ENCODE results near the gene CRABP1.

Gene CRABP1

DNA sequence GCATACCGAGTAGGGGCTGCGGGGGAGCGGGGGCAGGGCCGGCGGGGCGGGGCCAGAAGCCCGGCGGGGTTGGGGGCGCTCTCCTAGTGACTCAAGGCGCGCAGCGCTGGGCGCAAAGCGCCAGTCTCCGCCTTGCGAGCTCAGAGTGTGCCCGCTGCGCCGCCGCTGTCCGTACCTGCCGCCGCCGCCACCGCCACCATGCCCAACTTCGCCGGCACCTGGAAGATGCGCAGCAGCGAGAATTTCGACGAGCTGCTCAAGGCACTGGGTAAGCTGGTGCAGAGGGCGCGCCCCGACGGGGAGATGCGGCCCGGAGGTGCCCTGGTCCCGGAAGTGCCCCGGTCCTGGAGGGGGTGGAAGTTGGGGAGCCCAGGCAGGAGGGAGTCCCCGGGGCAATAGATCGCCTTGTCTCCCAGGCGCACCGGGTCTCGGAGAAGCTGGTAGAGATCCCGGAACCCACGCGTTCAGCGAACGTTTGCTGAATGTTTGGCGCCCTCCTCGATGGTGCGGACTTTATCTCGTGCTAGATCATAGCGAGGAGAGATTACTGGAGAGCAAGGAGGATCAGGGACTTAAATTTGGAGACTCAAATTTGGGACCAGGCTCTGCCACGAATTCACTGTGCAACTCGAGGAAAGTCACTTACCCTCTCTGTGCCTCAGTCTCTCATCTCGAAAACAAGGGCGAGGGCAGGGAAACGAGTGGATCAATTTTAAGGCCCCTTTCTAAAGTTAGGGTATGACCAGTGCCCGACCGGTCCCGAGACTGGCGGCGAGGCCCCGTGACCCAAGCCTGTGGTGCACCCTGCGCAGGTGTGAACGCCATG is at the start of gene CRABP1:
TSS of gene CRABP1 (plus strand) at position 123 of the 826 bp plus-strand sequence. CDS start at position 199, 76 bp downstream.
- DNase-seq (ENCODE audit: low spot score) = no peak

DNA sequence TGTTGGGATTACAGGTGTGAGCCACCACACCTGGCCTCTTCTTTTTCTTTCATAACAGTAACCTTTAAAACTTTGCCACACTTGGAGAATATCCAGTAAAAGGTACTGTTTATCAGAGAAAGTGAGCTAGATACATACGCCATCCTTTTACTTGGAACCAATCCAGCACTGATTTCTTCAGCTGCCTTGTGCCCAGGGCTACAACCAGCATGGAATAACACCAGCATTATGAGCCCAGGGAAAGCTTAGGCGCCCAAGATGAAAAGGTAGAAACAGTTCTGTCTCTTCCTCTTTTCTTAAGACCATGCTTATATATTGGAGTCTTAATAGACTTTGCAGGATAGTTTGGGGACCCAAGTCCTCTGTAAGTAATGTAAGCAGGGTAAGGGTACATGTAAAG is 49.1 kb upstream of the CRABP1 start:
- DNase-seq (ENCODE audit: low spot score) = no peak

DNA sequence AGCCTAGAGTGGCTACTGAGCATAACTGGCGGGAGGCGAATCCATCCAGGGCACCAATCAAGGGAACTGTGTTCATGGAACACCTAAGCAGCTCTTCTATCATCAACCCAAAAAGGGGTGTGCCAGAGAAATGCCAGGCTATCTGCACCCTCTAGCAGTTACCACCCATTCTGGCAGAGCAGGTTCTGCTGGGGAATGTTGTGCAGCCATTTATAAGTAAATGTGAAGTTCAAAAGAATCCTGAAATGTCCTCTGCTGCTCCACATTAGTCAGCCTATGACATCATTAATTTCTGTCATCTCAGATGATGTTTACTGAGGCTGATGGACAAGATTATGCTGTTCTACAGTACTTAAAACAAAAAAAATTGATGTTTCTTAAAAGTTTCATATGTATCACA is 48.5 kb upstream of the CRABP1 start:
- DNase-seq (ENCODE audit: low spot score) = no peak

DNA sequence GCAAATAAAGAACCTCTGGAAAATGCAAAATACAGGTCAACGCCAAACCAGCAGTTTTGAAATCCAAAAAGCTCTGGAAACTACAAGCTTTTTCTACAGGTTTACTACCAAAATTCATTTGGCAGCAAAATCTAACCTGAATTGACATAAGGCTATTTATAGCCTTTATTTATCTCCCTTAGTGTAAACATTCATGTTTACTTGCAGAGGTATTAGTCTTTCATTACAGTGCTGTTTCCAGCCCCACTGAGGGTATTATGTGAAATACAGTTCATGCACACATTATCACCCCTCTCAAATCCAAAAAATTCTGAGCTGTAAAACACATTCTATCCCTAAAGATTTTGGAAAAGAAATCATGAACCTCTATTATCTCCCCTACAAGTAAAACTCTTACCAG is 47.9 kb upstream of the CRABP1 start:
- DNase-seq (ENCODE audit: low spot score) = no peak

DNA sequence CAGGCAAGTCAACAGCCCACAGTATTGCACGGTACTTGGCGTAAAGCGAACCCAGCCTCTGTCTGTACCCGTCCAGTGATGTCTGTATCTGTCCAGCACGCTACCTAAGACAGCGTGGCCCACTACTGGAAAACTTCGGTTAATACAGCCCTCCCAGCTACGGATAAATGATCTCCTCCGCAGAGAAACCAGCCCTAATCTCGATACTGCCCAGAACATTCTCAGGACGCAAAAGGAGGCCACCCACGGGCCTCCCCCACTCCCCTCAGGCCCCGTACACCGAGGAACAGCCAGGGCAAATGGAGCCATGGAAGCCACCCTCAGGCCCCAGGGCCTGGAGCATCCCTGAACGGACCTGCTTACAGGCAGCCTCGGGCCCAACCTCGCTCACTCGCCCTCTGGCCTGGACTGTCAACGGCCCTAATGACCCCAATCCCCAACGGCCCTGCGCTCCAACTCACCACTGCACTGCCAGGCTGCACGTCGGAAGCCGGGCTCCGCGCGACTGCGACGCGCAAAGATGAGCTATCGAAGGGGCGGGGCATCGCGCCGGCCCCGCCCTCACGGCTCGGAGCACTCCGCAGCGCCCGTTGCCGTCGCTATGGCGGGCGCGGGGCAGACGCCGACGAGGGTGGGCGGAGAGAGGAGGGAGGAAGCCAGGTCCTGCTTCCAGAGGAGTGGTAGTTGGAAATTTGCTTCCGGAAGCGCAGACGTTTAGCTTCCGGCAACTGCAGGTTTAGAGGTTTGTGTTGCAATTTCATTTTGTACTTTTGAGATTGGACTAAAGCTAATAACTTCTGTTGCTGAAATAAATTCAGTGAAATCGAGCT is 40.8 kb upstream of the CRABP1 start, which contains the start of gene SKIC8:
TSS of gene SKIC8 (minus strand) at position 509 of the 830 bp plus-strand sequence. CDS start 3,923 bp downstream, outside the sequence.
- peak; percentile 92 for DNase-seq (ENCODE audit: low spot score)

DNA sequence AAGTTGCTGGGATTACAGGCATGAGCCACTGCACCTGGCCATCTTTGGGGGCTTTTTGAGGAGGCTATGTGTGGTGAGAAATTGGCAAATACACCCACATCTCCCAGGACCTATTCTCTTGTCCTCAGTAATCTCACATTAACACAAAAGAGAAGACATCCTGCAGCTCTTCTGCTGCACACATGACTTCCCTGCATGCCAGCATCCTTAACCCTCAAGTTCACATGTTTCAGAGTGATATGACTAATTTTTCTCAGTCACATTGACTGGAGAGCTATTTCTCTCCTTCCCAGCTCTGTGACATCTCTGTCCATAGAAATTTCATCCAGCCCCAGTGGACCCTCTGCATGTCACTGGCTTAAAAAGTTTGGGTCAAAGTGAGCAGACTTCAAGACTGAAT is 38.8 kb upstream of the CRABP1 start:
- DNase-seq (ENCODE audit: low spot score) = no peak

DNA sequence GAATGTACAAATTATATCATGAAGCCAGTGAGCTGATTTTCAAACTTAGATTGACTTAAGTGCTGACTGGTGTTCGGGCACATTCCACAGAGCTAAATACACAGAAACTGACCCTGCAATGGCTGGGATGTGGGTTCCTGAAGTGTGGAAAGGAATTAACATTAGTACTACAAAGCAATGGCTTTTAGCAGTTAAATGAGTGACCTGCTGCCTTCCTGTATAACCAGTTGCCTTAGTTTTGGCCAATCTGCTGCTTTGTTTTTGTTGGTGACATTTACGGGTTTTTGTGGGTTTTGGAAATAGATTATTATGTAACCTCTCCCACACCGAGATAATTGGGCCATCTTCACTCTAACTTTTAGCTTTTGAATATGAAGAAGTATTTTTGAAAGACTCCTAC is 38.3 kb upstream of the CRABP1 start:
- DNase-seq (ENCODE audit: low spot score) = peak; percentile 63

DNA sequence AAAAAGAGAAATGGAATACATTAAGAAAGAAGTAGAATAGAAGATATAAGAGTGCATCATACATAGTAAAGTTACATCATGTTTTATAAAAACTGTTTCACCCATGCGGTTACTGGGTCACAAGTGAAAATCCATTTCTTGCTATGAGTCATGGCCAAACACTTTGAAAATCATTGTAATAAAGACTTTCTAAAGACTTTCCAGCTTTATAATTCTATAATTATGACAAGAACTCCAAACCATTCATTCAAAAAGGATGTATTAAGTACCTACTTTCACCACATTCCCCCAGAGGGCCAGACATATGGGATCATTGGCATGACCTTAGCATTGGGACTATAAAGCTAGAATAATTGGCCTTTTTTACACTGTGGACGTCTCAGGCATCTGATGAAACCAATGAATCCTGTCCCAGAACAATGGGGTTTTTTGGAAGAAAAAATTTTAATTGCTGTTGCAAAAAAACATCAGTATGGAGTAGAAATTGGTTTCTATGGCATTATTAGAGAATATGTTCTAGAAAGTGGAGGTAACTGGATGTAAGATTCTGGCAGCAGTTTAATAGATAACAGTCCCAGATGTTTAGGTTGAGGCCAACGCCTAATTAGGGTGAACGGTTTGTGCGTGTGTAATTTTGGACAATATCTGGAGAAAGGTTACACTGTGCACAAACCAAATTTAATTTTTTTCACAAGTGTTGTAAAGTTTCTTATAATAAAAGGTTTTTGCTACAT is 37.4 kb upstream of the CRABP1 start:
- peak; percentile 36 for DNase-seq (ENCODE audit: low spot score)

DNA sequence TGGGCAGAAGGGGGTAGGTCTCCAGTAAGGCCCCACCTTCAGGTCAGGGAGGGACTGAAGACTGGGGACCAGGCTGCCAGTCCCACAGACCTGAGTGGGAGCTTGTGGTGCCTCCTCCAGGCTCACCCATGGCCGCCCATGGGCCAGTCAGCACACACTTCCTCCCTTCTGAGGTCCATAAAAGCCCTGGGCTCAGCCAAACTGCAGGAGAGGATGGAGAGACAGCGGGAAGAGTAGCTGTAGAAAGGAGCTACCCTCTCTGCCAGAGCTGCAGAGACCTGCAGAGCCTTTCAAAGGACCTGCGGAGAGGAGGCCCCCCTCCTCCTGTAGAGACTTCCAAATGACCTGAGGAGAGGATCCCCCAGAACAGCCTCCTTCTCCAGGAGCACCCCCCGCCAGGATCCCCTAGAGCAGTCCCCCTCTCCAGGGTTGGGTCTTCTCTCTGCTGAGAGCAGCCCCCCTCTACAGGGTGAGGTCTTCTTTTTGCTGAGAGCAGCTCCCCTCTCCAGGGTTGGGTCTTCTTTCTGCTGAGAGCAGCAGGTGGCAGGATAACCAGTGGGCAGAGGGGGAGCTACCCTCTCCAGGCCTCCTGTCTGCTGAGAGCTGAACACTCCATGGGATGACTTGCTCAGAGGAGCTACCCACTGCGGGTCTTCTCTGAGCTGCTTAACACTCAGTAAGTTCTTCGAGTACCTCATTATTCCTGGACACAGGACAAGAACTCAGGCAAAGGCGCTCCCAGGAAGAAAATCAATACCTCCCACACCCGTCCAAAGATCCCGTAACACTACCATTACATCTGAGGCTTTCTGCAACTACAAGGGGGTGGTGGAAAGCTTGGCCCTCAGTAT is 35.7 kb upstream of the CRABP1 start:
- peak; percentile 75 for DNase-seq (ENCODE audit: low spot score)

DNA sequence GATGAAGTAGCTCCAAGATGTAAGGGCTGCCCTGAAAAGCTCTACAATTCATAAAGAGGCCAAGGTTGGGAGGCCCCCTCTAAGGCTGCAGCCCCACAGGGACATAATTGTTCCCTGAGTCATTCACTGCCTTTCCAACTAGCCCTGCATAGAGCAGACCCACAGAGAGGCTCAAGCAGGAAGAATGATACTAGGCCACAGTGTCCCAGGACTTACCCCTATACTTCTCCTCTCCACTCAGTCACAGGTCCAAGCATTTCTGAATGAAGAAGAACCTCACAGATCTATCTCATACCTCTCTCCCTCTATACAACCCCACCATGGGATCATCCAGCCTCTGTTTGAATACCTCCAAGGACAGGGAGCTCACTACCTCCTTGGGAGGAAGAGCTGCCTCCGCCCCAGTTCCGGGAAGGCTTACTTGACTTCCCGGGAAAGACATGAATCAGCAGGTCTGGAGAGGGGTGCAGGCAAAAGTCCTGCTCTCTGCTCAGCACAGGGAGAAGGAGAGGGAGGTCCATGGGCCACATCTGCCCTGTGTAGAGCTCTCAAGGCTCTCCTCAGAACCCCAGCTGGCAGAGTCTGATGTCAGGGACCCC is 33.9 kb upstream of the CRABP1 start:
- peak; percentile 72 for DNase-seq (ENCODE audit: low spot score)

DNA sequence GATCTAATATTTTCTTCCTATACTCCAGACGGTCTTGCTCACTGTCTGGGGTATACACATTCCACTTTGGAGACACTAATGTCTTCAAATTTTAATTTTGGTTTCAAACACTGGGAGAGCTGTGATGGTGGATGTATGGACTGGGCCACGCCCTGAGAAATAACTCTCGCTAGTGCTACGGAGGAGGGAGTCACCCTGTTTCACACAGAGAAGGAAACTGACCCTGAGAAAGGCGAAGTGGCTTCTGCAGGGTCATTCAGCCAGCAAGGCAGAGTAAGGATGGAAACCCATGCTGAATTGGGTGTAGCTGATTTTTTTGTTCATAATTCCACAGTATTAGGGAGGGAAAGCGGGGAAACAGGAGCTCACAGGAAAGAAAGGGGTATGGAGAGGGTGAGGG is 32.2 kb upstream of the CRABP1 start:
- no peak for DNase-seq (ENCODE audit: low spot score)

DNA sequence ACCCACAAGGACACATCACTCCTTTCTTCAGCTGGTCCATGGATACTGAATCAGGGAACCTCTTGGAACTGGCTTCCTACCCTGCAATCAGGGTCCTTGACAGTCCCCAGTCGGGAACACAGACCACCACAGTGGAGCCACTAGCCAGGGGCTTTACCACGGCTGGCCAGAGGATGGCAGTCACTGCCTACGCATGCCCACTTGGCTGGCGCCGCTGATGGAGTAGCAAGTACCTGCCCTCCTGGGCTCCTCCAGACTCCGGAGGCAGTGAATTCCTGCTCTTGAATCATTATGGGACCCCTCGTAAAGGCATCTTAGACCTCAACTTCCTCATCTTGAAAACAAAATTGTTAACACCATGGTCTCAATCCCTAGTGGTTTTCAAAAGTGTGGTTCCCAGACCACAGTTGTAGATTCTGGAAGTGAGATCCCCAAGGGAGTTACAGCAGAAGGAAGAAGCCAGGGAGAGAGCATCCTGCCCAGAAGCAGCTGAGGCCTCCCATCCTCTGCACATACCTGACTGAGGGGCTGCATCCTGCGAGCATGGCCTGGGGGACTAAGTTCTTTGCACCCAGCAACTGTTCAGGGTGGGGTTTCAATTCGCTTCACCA is 31.6 kb upstream of the CRABP1 start:
- DNase-seq (ENCODE audit: low spot score) = peak; percentile 69

DNA sequence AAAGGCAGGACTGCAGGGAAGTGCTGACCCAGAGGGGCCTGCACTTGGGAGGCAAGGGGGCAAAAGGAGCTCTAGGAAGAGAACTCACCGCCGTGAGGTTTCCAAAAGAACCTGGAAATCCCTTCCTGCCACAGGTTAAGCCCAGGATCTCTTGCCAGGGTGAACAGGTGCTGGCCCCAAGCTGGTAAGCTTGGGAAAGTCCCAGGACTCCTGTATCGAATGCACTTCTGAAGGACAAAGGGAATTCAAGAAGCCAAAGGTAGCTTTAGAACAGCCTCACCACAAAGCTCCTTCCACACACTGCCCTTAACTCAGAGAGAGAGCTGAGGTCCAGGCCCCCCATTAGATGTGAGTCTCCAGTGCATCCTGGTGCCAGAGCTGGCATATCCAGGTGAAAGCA is 28.9 kb upstream of the CRABP1 start:
- no peak for DNase-seq (ENCODE audit: low spot score)

DNA sequence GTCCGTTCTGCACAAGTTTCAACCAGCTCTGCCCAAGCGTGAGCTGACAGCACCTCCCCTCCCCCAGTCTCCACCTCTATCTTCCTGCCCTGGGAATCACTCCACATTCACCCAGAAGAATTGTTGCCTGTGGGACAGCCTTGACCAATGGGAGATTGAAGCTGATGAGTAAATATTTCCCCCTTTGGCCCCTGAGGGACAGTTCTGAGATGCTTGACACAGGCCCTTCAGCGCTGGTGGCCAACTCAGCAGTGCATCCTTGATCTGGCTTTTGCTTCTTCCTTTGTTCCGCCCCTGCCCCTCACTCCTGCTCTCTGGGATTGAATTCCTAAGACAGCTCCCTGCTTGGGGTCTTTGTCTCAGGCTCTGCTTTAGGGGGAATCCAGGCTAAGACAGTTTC is 27.6 kb upstream of the CRABP1 start:
- no peak for DNase-seq (ENCODE audit: low spot score)

DNA sequence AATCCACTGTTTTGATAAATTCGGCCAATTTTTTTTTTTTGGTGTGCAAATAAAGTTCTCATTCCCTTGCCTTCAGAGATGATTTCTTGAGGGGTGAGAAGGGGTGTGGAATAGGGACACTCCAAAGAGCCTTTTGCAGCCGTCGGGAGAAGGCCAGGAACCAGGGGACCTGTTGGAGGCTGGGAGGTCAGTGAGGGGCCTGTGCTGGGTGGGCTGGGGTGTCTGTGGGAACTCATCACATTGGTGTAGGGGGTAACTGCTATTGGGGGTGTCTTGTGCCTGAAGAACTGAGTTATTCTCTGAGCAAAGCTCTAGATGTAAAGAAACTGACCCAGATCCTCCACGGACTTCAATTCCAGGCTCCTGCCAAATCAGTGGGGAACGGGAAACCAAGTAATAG is 27.2 kb upstream of the CRABP1 start:
- no peak for DNase-seq (ENCODE audit: low spot score)

DNA sequence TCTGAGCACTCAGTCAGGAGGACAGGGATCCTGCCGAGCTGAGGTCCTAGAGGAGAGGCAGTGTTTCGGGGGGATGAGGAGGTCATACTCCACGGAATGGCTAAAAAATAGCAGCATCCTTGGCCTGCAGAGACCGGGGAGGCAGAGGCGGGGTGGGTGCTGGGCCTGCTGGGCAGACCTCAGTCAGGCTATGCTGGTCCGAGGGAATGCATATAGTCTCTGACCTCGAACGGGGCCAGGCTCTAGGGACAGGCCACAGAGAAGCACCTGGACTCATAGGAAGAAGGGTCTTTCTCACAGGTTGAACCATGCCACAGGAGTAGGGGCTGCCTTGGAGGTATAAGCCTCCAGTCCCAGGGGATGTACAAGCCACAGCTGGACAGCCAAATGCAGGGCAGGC is 26.8 kb upstream of the CRABP1 start:
- no peak for DNase-seq (ENCODE audit: low spot score)

DNA sequence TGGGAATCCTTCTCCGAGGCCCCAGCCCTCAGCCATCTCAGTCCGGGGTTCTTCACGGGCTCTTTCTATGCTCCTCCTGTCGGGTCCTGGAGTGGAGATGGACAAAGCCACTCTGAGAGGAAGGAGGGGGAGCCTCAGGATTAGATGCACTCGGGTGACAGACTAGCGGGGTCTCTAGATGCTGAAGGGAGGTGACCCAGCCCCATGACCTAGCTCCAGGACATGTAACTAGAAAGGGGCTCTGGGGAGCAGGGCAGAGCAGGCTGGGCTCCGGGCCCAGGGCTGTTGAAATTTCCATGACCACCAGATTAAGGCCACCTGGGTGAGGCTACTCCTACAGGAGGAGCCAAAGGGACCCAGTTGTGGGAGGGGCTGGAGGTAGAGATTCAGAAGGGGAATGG is 26.0 kb upstream of the CRABP1 start:
- DNase-seq (ENCODE audit: low spot score) = no peak

DNA sequence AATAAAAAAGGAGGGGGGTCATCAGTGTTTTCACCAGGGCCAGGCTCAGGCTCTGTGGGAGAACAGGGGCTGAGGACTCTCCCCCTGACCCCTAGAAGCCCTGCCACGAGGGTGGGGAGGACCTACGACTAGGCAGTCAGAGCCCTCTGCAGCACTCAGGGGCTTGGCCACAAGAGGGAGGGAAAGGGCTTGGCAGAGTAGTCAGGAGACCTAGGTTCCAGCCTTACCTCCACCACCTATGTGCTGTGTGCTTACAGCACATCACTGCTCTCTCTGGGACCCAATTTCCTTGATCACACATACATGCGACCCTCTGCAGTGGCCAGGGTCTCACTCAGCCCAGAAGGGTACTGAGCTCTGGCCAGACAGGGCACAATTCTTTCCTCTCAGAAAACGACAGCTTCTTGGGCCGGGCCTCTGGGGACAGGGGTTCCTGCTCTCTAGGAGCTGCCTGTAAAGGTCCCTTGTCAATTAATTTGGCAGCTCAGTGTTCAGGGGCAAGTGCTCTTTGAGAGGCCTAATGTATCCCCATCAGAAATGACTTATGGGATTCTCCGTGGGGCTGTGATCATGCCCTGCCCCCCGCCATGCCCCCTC is 24.4 kb upstream of the CRABP1 start:
- DNase-seq (ENCODE audit: low spot score) = peak; percentile 57

DNA sequence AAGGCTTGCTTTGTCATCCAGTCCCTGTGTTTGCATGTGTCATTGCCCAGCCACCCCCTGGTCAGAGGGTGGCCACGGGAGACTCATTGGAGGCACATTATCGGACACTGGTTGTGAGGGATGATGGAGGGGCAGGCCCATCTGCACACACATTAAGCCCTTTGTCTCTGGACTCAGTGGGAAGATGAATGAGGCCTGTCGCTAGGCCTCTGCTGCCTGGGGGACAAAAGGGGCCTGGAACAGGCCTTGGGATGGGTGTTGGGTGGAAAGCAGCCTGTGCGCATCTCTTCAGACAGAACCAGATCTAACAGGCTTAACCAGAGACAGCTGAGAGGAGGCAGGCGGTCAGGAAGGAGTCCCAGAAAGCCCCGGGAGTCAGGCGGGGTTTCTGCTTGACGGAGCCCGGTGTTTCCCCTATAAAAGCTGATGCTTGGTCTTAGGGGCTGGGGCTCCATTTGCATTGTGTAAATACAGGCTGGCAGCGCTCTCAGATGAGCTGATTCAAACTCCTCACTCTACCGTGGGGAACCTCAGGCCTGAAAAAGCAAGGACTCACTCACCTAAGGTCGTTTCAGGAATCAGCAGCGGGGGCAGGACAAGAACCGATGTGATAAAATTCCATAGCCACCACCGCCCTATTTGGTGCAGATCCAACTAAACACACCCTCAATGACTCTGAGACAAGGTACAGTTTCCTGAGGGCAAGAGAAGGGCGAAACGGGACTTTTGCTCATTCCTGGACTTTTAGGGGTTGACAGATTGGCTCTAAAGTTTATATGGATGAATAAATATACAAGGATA is 23.7 kb upstream of the CRABP1 start:
- no peak for DNase-seq (ENCODE audit: low spot score)
